Fibroblast of peridontal ligament (primary cell): ENCODE data around the gene KCNJ6.
"Not testable (repeated sequence)": the region's sequence is repeated elsewhere in the genome, so short reads cannot be mapped to it uniquely, and the experiment has no call there.

Source experiments
- DNase-seq: peaks from one replicate; pipeline ENCODE4 v3.0.0-alpha.2; 2010; ENCODE audit errors: extremely low read depth

Gene KCNJ6, protein sequence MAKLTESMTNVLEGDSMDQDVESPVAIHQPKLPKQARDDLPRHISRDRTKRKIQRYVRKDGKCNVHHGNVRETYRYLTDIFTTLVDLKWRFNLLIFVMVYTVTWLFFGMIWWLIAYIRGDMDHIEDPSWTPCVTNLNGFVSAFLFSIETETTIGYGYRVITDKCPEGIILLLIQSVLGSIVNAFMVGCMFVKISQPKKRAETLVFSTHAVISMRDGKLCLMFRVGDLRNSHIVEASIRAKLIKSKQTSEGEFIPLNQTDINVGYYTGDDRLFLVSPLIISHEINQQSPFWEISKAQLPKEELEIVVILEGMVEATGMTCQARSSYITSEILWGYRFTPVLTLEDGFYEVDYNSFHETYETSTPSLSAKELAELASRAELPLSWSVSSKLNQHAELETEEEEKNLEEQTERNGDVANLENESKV

DNA sequence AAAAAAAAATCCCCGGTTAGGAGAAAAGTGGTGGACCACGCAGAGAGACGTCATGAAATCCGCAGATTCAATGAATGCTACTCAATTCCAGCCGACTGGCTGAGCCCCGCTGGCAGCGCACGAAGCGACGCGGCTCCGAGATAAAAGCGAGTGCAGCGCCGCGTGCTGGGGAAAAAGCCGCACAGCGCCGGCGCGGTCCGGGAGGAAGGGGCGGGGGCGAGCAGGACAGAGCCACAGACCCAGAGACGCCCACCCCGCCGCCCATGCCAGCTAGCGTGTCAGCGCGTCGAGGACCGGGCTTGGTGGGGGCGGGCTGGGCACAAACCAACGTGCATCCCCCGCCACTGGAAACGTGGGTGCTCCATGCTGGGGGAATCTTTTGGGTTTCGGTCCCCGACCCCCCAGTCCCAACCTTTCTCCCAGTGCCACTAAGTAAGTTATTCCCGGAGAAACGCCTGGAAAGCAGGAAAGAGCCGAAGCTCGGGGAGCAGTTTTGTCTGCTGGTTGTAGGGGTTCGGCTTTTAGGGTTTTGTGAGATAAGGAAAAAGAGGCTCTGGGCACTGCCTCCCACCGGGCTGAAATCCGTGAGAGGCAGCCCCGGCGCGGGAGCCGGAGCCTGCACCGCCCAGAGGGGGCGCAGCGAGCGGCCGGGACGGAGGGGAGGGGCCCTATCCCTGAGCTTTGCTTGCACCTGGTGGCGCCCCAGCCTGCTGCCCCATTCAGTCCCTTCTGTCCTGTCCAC lies at the start of gene KCNJ6:
Gene KCNJ6 (minus strand): TSS at position 148 of the 742 bp plus-strand sequence. CDS start 75,775 bp downstream, outside the sequence.
- DNase-seq: peak; percentile 57

DNA sequence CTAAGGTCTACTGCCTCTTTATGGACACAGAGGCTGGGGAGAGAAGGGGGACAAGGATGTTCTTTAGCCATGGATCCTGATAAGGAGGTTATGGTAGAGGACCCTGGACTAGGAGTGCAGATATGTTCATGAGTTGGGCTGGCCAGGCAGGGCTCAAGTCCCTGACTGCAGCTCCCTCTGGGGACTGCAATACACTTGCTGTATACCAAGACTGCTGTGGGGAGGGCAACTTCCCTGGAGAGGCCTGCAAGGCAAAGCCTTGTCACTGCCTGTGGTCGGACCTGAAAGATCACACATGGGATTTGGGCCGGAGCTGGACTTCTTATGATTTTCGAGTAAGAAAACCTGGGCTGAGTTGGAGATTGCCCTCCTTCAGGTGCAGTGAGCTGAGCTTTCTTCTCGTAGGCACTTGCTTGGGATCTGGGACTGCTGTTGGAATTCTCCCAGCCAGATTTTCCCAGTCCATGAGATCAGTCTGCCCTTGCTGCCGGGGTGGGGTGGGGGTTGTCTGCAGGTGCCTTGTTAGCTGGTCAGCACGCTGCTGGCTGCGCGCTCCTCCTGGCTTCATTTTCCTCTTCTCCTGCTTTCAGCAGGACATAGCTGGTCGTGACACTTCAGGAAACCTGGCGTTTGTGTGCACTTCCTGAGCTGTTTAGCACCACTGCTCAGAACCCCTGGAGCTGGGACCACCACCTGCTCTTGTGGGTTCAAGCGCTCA lies 49.0 kb upstream of the KCNJ6 start:
- DNase-seq: no peak

DNA sequence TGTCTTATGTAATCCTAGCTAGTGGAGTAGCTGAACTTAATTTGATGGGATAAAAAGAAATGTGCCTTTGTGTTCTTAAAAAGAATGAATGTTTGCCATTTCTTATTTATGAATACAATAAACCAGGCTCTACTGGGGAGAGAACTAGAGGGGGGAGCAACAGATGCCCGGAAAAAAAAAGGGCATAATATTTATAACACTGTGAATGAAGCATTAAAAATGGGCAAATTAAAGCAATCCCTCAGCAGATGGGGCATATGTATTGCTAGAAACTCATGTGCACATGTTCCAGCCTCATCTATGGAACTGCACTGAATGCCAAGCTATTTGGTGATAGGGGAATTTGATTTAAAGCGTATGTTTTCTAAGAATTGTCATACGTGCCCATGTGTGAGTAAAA lies 42.3 kb upstream of the KCNJ6 start:
- no peak for DNase-seq

DNA sequence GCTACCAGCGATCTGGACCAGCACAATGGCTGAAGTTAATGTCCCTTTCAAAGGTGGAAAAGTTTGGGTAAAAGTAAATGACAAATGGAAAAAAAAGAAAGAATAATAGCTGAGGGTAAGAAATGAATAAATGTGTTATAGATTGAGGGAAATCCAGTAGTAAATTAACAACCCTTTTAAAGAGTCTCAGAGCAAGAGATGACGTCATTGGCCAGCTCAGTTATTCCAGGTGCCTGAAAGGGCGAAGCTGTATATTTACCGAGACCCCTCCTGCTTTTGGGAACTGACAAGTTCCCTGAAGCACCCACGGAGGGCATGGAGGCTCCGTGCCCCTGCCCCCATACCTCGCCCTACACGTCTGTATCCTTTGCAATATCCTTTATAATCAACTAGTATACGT lies 40.5 kb upstream of the KCNJ6 start:
- no peak for DNase-seq

DNA sequence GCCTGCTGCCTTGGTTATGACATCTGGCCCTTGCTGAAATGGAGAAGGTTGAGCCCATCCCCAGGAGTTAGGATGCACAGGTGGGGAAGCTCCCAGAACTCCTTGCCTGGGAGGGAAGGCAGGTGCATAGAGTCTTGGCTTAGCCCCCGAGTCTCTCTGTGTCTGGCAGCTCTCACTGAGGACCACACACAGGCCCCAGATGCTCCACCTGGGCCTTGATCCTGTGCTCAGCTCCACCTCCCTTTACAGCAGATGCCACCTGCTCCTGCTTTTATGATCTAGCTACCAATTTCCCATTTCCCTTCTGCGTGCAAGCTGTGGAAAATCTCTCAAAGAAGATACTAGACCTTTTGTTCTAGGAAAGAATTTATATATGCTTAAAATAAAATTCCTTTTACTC lies 28.8 kb upstream of the KCNJ6 start:
- no peak for DNase-seq

DNA sequence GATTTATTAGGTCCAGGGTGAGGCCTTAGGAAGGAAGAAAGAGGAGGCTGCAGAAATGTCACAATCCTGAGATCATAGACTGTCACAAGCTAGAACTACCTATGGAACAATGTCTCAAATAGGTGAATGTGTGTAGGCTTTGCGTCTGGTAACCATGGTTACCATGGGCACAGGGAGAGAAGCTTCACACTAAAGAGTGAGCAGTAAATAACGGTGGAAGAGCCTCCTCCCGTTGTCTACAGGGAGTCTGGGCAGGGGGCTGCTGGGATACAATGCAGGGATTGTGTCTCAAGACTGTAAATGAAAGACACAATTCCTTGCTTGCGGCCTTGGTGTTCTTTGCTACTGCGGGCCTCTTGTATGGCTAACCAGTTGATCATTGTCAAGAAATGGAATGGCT lies 28.2 kb upstream of the KCNJ6 start:
- DNase-seq: no peak

DNA sequence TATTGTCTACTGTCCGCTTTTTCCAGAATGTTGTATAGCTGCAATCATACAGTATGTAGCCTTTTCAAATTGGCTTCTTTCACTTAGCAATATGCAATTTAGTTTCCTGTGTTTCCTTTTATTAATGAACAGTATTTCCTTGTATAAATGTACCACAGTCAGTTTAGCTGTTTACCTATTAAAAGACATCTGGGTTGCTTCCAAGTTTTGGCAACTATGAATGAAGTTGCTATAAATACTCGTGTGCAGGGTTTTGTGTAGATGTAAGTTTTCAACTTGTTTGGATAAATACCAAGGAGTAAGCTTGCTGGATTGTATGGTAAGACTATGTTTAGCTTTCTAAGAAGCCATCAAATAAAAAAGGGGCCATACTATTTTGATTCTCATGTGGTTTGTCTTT lies 24.4 kb upstream of the KCNJ6 start:
- no peak for DNase-seq

DNA sequence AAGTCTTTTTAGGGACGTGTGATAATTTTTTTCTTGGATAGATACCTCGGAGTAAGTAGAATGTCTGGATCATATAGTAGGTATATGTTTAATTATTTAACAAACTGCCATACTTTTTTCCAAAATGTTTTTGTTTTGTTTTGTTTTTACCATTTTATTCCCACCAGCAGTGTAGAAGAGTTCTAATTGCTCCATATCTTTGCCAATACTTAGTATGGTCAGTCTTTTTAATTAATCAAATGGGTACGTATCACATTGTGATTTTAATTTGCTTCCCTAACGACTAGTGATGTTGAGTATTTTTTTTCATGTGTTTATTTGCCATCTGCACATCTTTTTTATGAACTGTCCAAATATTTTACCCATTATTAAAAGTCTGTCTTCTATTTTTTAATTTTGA lies 23.6 kb upstream of the KCNJ6 start:
- no peak for DNase-seq

DNA sequence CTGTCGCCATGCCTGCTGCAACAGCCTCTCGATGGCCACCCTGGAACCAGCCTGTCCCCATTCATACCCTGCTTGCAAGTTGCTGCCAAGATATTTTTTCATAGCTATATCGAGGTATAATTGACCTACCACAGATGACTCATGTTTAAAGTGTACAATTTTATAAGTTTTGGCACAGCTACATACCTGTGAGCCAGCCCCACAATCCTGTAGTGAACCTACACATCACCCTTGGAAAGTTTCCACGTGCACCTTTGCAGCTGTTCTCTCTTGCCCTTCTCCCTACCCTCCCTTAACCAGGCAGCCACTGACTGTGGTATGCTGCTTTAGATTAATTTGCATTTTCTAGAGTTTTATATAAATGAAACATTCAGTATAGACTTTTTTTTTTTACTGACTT lies 23.0 kb upstream of the KCNJ6 start:
- DNase-seq: no peak

DNA sequence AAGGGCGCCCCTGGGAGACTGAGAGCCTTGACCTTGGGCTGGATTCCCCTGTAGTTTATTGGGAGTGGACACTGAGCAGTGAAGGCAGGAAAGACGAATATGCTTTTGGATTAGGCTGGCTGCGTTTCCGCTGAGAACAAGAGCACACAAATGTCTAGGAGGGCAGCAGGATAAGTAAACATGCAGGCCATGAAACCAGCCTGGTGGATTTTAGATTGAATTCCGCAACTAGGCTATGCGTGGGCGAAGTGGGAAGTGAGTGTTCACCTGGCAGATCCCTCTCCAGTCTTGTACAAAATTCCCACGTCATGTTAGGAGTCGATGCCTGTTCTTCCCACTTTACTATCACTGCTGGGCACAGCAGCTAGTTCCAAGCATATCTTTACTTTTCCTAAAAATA lies 21.4 kb upstream of the KCNJ6 start:
- no peak for DNase-seq

DNA sequence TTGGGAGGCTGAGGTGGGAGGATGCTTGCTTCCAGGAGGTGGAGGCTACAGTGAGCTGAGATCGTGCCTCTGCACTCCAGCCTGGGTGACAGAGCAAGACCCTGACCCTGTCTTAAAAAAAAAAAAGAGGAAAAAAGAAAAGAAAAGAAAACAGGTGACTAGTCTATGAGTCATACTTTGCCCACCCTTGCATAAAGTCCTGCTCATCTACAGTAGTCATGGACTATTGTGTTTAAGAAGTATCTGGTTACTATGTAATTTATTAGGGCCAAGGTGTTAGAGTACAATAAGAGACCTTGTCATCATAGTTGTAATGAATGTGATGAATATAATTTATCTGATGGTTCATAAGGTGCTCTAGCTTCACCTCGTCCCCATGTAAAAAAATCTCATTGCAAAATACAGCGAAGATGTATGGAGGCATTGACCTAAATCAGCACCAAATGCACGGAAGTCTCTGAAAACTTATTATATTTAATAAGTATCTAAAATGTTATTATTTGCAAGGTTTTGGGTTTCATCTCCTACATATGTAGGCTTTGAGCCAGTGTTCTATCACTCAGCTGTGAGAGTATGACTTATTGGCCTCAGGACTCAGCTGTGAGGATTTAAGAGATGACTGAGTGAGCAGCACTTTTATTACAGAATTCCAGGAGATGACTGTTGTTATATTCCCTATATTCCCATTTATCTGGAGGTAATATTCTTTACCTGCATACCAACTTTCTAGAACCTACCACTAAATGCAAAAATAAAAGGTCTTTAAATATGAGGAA lies 19.9 kb upstream of the KCNJ6 start:
- no peak for DNase-seq

DNA sequence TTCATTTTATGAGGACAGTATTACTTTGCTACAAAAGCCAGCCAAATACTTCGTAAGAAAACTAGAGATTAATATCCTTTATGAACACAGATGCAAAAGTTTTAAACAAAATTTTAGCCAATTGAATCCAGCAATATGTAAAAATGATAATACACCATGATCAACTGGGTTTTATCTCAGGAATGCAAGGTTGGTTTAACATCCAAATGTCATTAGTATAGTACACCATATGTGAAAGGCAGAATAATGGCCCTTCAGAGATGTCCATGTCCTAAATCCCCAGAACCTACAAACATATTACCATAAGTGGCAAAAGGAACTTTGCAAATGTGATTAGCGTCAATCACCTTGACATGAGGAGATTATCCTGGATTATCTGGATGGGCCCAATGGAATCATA lies 16.7 kb upstream of the KCNJ6 start:
- no peak for DNase-seq

DNA sequence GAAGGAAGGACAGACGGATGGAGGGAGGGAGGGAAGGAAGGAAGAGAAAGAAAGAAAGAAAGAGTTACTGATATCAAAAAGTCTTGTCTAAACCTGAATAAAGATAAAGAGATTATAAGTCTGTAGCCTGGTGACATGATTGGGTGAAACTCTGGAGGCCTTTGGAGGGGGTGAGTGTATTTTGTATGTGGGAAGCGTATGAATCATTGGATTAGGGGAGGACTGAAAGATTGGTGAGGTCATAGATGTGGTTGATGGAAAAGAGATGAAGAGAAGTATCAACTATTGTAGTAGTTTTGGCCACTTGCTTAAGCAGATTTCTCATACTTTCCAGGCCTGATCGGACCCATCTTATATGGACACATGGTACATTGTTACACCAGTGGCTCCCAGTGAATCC lies 11.5 kb upstream of the KCNJ6 start:
- no peak for DNase-seq

DNA sequence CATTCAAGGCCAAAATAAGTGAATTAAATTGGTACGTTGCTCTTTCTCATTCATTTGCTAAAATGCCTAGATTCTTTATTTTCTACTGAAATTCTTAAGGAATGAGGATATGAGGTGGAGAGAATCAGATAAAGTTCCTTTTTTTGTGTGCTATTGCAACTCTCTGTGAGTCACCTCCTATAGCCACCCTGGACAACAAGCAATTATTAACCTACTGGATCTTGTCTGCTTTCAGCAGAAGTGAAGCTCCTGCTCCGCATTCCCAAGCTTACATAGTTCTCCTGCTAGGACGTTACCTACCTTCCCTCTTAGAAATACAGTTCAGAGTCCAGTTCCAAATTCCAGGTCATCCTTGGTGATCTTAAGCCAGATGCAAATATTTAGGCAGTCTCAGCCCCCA lies 4.8 kb upstream of the KCNJ6 start:
- no peak for DNase-seq

DNA sequence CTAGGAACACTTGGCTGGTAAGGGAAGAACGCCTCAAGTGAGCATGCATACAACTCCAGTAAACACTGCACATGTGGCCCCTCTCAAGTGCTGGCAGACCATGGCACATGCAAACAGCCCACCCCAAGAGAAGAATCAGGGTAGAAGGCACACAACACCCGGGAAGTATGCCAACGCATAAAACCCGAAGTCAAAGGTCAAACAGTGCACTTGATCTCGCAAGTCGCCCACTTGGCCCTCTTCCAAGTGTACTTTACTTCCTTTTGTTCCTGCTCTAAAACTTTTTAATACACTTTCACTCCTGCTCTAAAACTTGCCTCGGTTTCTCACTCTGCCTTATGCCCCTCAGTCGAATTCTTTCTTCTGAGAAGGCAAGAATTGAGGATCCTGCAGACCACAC lies 4.0 kb upstream of the KCNJ6 start:
- DNase-seq: not testable (repeated sequence)

DNA sequence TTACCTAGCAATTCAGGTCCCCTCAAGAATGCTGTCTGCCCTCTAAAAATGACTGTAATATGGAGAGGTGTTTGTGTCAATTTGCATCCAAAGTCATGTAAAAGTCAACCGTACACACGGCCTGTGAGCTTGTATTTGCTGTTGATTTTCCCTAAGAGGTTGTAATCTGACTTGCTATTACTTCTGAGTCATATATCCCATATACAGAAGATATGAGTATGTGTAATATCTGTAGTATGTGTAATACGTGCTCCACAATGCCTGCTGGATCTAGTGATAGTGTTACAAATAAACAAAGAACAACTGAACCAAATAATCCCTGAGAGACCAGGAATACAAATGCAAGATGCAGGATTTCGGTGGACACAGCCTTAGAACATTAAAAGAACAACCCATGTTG lies 1.4 kb upstream of the KCNJ6 start:
- DNase-seq: peak; percentile 46

DNA sequence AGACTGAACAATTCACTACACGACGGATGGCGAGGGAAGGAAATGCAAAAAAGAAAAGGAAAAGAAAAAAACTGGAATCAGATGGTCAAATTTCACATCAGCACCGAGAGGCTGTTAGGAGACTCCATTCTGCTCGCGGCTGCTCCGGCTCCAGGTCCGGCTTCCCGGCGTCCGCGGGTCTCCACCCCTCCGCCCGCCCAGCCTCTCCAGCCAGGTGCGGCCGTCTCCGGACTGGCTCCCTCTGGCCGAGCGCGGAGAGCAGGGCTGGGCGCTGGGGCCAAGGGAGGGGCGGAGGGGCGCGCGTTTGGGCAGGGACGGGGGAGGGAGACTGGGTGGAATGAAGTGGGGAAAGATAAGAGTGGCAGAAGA lies 332 bp downstream of the KCNJ6 start:
- peak; percentile 11 for DNase-seq

DNA sequence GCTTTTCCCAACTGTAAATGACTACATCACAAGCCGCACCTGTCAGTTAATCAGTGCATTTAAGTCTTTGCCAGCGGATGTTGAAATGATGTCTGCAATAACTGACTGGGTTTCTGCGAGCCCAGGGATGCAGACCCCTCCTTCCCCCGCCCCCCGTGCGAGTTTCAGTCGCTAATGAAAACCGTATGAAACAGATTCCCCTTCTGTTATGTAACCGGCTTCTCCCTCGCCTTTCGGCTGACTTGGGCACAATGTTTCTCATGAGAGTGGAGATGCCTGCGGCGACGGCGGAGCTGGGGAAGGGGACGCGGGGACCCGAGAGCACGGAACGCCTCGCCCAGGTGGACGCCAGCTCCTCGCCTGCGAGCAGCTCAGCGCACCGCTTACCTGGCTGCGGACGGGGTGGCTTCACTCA lies 753 bp downstream of the KCNJ6 start:
- DNase-seq: peak; percentile 31

DNA sequence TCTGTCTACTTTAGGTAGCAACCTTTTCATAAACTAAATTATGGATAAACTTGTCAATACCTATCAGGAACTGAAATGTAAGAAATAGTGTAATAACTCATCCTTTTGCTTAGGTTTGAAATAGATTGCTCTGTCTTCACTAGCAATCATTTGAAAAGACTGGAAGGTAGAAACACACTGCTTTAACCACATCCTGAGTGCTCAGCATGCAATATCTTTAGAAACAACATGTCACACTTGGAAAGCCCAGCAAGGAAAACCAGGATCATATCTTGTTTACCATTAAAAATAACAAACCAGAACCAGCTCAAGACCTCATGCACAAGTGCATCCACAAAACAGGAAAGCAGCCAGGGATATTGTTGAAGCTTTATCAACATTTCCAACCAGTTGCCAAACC lies 3.6 kb downstream of the KCNJ6 start:
- DNase-seq: no peak

DNA sequence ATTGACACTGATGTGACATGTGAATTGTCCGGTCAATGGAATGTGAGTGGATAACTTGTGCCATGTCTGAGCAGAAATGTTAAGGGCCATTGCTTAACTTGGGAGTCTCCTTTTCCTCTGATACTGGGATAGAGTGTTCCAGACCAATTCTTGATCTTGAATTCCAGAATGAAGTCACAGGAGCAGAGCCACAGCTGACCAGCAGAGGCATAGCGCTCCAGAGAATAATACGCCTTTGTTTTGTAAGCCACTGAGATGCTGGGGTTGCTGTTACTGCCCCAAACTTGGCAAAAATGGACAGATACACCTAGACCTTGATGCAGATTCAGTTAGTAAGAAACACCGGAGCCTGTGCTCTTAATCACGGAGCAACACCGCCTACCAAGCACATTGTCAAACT lies 6.3 kb downstream of the KCNJ6 start:
- DNase-seq: no peak

DNA sequence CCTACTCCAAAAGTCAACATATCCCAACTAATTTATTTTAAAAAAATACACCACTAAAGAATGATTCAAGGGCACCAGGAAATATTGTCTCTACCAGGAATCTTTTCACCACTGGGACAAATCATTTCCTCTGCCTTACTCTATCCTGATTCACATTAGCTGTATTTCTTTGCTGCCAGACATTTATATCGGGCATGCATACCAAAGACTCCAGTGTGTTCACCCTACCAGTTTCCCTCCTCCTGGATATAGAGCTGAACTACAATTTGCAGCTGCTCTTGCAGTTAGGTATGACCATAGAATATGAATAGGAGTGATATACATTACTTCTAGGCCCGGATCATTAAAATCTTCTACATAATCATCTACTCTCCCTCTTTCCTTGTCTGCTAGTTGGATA lies 7.6 kb downstream of the KCNJ6 start:
- no peak for DNase-seq

DNA sequence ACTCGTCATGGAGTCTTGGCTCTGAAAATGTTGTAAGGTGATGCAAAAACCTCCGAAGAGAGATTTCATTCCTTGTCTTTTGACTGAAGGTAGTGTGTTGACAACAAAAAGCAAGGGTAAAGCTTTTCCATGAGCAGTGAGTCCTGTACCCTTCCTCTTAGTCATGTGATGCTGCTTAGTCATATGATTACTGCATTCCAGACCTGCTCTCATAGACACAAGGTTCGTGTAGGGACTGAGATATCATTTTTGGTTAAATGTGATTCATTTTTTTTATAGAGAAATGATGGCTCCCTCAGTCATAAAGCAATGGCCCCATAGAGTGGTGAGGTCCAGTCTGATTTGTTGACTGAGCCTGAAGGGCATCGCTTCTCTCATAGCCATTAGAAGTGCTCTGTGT lies 9.2 kb downstream of the KCNJ6 start:
- DNase-seq: no peak
